ENCODE results near the gene DCST1.

The DCST1 gene

GRCh38 chr1:155051342-155051776 is 17.7 kb downstream of the DCST1 start:
- TF ChIP-seq CTCF (IDR thresholded peaks at IDR 0.05) = no peak

- TF ChIP-seq CTCF (IDR thresholded peaks at IDR 0.05) = no peak
These were observed 18.3 kb downstream of the DCST1 start for GRCh38 chr1:155051777-155052398.

- peak; percentile 69 for TF ChIP-seq CTCF (IDR thresholded peaks at IDR 0.05)
These were observed 19.1 kb downstream of the DCST1 start for GRCh38 chr1:155052439-155053395.

- TF ChIP-seq CTCF (IDR thresholded peaks at IDR 0.05) = no peak
These were observed 20.0 kb downstream of the DCST1 start for GRCh38 chr1:155053531-155054105.

- no peak for TF ChIP-seq CTCF (IDR thresholded peaks at IDR 0.05)
These were observed 23.5 kb downstream of the DCST1 start for GRCh38 chr1:155057104-155057503.

GRCh38 chr1:155057788-155058211 is 24.2 kb downstream of the DCST1 start:
- no peak for TF ChIP-seq CTCF (IDR thresholded peaks at IDR 0.05)

- TF ChIP-seq CTCF (IDR thresholded peaks at IDR 0.05) = no peak
These were observed 27.1 kb downstream of the DCST1 start for GRCh38 chr1:155060736-155061135.

Data from LNCAP (cell line).